C4-2B (cell line): Measurements from ENCODE around the gene TVP23A.
"Not testable (repeated sequence)": the region's sequence is repeated elsewhere in the genome, so short reads cannot be mapped to it uniquely, and the experiment has no call there.

ENCODE experiments used
- H3K27ac ChIP-seq: fragments of 450-650 bp; 2 replicates; pipeline ENCODE4 v1.5.1; 2017
- ZFX ChIP-seq: fragments of 450-650 bp; IDR thresholded peaks from 2 replicates; pipeline ENCODE4 v1.6.1; 2017
- TF ChIP-seq, protein P1 (sequence below): fragments of 450-650 bp; conservative IDR thresholded peaks from 2 replicates; pipeline ENCODE4 v1.5.1; 2017; ENCODE audit warnings: mild to moderate bottlenecking

Gene TVP23A

DNA sequence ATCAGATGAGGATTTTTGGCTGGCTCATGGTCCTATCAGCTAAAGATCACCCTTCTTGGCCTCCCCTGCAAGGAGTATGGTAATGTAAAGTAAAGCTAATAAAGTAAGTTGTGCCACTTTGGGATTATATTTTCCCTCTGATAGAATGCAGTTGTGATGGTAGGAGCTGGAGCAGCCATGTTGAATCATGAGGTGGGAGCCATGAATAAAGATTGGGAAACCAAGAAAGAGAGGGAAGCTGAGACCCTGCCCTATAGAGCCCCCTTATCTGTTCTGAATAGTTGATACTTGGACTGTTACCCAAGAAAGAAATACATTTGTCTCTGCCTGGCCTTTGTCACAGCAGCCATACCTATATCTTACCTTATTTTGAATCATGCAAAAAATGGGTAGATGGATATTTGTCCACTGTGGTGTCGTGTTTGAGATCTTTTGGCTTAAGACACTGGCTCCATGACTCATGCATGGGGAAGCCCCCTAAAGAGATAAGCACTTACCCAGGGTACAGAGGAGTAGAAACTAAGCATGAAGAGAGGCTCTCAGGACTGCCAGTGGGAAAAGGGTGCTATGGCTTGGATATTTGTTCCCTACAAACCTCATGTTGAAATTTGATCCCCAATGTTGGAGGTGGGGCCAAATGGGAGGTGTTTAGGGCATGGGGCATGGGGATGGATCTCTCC, 17.7 kb upstream of the TVP23A start:
- no peak for TF ChIP-seq ZFX
- TF ChIP-seq, protein P1, sequence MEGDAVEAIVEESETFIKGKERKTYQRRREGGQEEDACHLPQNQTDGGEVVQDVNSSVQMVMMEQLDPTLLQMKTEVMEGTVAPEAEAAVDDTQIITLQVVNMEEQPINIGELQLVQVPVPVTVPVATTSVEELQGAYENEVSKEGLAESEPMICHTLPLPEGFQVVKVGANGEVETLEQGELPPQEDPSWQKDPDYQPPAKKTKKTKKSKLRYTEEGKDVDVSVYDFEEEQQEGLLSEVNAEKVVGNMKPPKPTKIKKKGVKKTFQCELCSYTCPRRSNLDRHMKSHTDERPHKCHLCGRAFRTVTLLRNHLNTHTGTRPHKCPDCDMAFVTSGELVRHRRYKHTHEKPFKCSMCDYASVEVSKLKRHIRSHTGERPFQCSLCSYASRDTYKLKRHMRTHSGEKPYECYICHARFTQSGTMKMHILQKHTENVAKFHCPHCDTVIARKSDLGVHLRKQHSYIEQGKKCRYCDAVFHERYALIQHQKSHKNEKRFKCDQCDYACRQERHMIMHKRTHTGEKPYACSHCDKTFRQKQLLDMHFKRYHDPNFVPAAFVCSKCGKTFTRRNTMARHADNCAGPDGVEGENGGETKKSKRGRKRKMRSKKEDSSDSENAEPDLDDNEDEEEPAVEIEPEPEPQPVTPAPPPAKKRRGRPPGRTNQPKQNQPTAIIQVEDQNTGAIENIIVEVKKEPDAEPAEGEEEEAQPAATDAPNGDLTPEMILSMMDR: no peak
- no peak overlapping the region for H3K27ac ChIP-seq

DNA sequence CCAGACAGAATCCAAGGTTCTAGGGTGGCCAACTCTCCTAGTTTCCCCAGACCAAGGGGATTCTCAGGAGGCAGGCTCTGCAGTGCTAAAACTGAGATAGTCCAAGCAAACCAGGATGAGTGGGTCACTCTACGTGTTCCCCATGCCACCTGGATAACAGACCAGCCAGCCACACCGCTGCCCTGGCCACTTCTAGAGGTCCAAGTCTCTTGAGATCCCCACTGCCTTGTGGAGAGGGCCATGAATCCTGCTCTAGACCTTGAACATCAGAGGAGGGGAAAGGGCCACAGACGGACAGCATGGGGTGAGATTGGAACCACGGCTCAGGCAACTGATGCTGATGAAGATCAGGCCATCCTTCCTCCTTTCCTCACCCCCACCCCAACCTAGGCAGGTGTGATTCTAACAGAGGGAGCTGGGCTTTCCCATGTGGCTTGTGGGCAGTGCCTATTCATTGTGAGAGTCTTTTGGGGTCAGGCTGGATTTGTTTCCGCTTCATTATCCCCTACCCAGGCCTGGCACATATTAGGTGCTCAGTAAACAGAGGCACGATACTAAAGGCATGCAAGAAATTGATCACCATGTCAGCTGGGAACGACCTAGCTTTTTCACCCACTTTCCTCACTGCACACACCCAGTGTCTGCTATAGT, 16.8 kb upstream of the TVP23A start:
- no peak overlapping the region for H3K27ac ChIP-seq
- TF ChIP-seq ZFX: no peak
- TF ChIP-seq, protein P1: no peak

DNA sequence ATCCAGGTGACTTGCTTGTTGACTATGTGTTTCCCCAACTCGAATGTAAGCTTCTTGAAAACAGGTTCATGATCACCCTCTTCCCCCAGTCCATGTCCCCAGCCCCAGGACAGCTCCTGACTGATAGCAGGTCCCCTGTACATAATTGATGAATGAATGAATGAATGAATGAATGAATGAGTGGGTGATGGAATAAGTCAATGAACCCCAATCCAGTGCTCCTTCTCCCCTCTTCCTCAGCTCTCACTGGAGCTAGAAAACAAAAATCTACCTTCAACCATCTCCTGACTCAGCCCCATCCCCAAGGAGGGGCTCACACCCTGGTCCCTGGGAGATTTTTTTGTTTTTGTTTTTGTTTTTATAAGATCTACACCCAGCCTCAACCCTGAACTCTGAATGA, 16.2 kb upstream of the TVP23A start:
- H3K27ac ChIP-seq: no peak overlapping the region

DNA sequence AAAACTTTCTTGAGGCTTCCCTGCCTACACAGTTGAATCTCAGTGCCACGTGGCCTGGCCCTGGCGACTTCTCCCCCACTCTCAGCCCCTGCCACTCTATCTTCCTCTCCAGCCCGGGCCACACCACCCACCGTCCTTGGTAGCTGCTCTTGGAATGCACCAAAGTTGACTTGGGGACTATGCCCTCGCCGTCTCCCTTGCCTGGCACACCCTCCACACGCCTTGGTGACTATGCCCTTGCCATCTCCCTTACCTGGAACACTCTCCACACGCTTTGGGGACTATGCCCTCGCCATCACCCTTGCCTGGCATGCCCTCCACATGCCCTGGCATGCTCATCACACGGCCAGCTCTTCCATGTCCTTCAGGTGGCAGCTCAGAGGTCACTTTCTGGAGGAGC, 15.5 kb upstream of the TVP23A start:
- no peak for TF ChIP-seq ZFX
- TF ChIP-seq, protein P1: no peak
- no peak overlapping the region for H3K27ac ChIP-seq

More for the DNA sequence above, 16.2 kb upstream of the TVP23A start:
- TF ChIP-seq ZFX: no peak
- TF ChIP-seq, protein P1: no peak

DNA sequence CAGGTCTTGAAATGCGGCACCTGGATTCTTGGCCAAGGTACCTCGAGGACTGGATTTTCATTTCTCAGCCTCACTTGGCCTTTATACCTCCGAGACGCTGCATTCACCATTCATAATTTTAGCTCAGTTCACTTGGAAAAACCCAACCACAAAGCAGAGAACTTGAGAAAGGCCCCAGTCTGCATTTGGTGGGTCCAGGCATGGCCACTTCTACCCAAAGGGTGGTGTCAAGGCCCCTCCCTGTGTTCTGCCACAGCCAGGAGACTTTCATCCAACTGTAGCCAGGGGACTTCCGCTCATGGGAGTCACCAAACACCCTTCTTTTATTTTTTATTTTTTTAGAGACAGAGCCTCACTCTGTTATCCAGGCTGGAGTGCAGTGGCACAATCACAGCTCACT, 14.7 kb upstream of the TVP23A start:
- TF ChIP-seq, protein P1: no peak
- no peak for TF ChIP-seq ZFX
- no peak overlapping the region for H3K27ac ChIP-seq

DNA sequence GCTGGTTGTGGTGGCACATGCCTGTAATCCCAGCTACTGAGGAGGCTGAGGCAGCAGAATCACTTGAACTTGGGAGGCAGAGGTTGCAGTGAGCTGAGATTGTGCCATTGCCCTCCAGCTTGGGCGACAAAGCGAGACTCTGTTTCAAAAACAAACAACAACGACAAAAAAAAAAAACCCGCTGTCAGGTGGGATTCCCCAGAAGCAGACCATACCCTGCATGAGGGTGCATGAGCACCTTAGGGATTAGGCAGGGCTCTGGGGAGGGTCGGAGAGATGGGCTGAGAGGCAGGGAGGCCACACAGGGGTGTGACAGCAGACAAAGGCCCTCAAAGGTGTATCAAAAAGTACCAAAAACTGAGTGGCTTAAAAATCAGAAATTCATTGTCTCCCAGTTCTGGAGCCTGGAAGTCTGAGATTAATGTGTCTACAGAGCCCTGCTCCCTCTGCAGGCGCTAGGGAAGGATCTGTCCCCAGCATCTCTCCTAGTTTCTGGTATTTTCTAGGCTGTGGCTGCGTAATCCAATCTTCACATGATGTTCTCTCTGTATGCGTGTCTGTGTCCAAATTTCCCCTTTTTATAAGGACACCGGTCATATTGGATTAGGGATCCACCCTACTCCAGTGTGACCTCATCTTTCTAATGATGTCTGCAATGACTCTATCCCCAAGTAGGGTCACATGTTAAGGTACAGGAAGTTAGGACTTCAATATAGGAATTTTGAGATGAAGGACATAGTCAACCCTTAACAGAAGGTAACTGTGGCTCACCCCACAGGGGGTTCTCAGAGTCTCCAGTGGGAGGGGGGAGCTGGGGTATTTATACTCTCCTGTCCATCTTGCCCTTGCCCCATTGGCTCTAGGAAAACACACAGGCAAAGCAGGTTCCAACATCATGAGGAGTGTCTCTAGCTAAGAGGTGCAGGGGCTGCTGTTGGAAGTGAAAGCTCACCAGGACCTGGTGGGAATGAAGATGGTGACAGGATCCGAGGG, 13.6 kb upstream of the TVP23A start:
- TF ChIP-seq, protein P1: no peak
- TF ChIP-seq ZFX: no peak
- no peak overlapping the region for H3K27ac ChIP-seq

DNA sequence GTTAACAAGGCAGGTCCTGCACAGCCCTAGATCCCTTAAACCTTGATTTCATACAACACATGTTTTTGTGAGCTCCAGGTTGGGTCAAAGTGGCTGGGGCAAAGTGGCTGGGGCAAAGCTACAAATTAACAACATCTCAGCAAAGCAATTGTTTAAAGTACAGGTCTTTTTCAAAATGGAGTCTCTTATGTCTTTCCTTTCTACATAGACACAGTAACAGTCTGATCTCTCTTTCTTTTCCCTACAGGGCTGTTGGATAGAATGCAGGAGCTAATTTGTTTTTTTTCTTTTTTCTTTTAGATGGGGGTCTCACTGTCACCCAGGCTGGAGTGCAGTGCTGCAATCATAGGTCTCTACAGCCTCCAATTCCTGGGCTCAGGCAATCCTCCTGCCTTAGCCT, 11.6 kb upstream of the TVP23A start:
- not testable (repeated sequence) for H3K27ac ChIP-seq

DNA sequence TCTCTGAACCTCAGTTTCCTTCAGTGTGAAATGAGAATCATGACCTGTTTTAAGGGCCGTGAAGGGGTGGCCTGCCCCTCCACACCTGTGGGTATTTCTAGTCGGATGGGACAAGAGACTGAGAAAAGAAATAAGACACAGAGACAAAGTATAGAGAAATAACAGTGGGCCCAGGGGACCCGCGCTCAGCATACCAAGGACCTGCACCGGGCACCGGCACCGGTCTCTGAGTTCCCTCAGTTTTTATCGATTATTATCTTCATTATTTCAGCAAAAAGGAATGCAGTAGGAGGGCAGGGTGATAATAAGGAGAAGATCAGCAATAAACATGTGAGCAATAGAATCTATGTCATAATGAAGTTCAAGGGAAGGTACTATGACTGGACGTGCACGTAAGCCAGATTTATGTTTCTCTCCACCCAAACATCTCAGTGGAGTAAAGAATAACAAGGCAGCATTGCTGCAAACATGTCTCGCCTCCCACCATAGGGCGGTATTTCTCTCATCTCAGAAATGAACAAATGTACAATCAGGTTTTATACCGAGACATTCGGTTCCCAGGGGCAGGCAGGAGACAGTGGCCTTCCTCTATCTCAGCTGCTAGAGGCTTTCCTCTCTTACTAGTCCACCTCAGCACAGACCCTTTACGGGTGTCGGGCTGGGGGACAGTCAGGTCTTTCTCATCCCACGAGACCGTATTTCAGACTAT, 10.9 kb upstream of the TVP23A start:
- H3K27ac ChIP-seq: not testable (repeated sequence)
